PC-9 (cell line): ENCODE measurements around the gene OR9Q1.

Source experiments
- EZH2 ChIP-seq: fragments of 200-600 bp; sonication (generic); IDR thresholded peaks from 2 replicates; pipeline ENCODE4 v1.8.0; 2017; ENCODE audit warnings: antibody characterized with exemption, low read depth
- TF ChIP-seq, protein P1 (sequence below): fragments of 200-600 bp; sonication (generic); conservative IDR thresholded peaks from 2 replicates; pipeline ENCODE4 v1.6.1; 2017; ENCODE audit warnings: mixed run types, antibody characterized with exemption, mild to moderate bottlenecking, moderate library complexity

DNA sequence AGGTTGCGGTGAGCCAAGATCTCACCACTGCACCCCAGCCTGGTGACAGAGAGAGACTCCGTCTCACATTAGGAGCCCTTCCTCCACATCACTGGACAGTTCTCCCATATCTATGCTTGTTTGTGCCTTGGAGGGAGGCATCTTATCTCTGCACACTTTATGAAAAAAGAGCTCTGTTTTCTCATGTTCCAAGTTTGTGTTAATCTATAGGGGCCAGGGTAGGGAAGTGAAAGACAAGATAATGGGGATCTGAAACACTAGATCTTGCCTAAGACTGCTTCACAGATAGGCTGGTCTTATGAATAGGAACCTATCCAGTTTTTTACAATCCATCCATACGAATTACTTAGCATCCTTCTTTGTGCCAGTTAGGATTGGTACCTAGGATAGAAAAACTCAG is 24.1 kb downstream of the OR9Q1 start:
- TF ChIP-seq, protein P1, sequence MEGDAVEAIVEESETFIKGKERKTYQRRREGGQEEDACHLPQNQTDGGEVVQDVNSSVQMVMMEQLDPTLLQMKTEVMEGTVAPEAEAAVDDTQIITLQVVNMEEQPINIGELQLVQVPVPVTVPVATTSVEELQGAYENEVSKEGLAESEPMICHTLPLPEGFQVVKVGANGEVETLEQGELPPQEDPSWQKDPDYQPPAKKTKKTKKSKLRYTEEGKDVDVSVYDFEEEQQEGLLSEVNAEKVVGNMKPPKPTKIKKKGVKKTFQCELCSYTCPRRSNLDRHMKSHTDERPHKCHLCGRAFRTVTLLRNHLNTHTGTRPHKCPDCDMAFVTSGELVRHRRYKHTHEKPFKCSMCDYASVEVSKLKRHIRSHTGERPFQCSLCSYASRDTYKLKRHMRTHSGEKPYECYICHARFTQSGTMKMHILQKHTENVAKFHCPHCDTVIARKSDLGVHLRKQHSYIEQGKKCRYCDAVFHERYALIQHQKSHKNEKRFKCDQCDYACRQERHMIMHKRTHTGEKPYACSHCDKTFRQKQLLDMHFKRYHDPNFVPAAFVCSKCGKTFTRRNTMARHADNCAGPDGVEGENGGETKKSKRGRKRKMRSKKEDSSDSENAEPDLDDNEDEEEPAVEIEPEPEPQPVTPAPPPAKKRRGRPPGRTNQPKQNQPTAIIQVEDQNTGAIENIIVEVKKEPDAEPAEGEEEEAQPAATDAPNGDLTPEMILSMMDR: no peak
- TF ChIP-seq EZH2: no peak
